Activated effector memory CD4-positive, alpha-beta T cell treated with anti-CD3 and anti-CD28 coated beads, Interleukin-2, amount 50 U/mL, for 16 hours (primary cell): ENCODE results near the gene ARF5.
A peak's percentile ranks its signal among the peaks of the same experiment; 100 is the strongest.
"Not testable (repeated sequence)": the region's sequence is repeated elsewhere in the genome, so short reads cannot be mapped to it uniquely, and the experiment has no call there.

Source experiments
- DNase-seq: peaks from one replicate; pipeline ENCODE4 v3.0.0-alpha.2; 2020

ARF5 gene

DNA sequence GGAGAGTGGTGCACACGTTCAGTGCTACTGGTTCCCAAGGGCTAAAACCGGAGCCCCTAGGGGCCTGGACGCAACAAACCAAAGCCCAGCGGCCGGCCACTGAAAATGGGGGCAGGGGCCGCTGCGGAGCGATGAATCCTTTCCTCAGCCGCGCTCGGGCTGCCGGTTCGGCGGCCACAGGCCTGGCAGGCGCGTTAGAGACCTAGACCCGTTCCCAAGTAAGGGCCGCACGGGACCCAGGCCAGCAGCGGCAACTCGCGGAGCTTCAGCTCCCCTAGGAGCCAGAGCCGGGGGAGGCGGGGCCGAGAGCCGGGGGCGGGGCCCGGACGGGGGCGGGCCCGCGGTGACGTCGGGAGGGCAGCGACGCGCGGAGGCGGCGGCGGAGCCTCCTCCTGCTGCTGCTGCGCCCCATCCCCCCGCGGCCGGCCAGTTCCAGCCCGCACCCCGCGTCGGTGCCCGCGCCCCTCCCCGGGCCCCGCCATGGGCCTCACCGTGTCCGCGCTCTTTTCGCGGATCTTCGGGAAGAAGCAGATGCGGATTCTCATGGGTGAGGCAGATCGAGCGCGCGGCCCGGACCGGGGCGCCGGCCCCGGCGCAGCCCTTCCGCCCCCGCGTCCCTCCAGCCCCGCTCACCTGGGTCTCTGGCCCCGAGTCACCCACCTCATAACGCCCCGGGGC lies at the start of gene ARF5:
ARF5 (plus strand) TSS at position 393 of the 678 bp plus-strand sequence; CDS start at position 481, 88 bp downstream.
- peak; percentile 96 for DNase-seq

DNA sequence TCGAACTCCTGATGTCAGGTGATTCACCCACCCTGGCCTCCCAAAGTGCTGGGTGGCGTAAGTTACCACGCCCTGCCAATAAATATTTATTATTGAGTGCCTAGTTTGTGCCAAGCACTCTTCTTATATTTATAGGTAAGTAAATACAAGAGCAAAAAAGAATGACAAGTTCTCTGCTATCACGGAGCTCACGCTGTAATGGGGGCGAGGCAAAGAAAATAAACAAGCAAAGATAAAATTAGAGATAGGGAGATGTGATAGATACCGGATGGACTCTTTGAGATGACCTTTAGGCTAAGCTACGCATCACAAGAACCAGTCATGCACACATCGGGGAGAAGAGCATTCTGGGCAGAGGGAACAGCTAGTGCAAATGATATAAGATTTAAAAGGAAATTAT lies 49.1 kb upstream of the ARF5 start:
- DNase-seq: no peak

DNA sequence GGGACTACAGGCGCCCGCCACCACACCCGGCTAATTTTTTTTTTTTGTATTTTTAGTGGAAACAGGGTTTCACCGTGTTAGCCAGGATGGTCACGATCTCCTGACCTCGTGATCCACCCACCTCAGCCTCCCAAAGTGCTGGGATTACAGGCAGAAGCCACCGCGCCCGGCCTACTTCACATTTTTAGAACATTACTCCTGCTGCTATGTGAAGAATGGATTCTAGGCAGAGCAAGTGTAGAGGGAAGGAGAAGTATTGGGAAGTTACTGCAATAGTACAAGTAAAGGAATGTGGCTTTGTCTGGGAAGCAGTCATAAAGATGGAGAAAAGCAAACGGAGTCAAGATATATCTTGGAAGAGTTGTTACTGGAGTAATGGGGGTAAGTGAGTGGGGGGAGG lies 47.8 kb upstream of the ARF5 start:
- DNase-seq: not testable (repeated sequence)

DNA sequence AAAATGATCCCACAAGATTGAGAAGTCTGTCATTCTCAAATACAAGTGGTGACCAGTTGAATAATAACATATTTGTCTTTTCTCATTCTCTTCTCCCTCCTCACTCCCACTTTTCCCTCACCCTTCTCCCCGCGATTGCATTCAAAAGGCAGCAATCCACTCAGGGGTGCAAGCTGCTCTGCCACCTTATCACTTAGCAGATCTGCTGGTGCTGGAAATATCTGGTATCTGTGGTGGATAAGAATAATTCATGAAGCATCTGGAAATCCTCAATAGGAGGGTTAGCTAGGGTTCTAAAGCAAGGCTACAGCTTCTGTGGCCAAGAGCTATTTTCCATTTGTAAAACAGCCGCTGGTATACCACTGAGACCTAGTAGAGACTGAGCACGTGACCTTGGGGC lies 46.7 kb upstream of the ARF5 start:
- no peak for DNase-seq

GRCh38 chr7:127546313-127546712 lies 41.9 kb upstream of the ARF5 start:
- no peak for DNase-seq

- no peak for DNase-seq
These were observed 38.0 kb upstream of the ARF5 start for GRCh38 chr7:127550247-127550646.

GRCh38 chr7:127551941-127552340 lies 36.3 kb upstream of the ARF5 start:
- DNase-seq: no peak

DNA sequence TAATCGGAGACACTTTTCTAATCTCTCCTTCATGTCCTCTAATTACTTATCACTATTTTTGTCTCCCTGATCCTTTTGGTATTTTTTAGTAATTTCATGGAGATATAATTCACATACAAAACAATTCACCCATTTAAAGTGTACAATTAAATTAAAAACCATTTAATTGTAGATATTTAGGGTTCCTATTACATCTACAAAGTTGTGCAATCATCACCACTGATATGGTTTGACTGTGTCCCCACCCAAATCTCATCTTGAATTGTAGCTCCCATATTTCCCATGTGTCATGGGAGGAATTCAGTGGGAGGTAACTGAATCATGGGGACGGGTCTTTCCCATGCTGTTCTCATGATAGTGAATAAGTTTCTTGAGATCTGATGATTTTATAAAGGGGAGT lies 31.8 kb upstream of the ARF5 start:
- no peak for DNase-seq

DNA sequence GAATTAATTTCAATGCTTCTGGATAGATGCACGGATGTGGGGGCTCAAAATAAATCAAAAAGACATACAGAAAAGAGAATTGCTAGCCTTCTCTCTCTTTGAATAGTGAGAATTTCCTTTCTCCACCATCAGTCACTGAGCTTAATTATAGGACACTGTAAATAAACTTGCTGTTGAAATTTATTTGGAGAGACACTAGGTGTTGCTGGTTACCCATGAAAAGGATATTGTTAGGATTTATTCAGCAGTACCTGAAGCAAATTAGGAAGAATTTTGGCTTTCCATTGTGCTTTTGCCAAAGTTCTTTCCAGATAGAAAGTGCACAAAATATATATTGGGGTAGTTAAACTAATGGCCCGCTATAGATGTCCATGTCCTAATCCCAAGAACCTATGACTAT lies 30.4 kb upstream of the ARF5 start:
- no peak for DNase-seq

DNA sequence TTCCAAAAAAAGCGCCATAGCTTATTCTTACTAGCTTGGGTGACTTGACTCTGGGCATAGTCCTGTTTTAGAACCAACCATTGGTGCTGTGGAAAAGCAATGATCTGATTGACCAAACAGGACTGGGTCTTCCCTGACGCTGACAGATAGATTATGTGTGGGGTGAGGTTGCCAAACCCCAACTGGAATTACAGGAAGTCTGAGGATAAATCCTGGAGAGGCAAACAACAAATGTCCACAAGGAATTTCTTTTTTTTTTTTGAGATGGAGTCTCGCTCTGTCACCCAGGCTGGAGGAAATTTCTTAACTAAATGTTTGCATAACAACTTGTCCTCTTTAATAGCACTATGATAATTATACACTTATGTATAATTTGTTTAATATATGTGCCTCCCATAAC lies 22.0 kb upstream of the ARF5 start:
- DNase-seq: no peak

GRCh38 chr7:127568034-127568433 lies 20.2 kb upstream of the ARF5 start:
- DNase-seq: not testable (repeated sequence)

- no peak for DNase-seq
These were observed 16.3 kb upstream of the ARF5 start for GRCh38 chr7:127571741-127572505.

GRCh38 chr7:127578036-127578684 lies 10.1 kb upstream of the ARF5 start:
- no peak for DNase-seq

DNA sequence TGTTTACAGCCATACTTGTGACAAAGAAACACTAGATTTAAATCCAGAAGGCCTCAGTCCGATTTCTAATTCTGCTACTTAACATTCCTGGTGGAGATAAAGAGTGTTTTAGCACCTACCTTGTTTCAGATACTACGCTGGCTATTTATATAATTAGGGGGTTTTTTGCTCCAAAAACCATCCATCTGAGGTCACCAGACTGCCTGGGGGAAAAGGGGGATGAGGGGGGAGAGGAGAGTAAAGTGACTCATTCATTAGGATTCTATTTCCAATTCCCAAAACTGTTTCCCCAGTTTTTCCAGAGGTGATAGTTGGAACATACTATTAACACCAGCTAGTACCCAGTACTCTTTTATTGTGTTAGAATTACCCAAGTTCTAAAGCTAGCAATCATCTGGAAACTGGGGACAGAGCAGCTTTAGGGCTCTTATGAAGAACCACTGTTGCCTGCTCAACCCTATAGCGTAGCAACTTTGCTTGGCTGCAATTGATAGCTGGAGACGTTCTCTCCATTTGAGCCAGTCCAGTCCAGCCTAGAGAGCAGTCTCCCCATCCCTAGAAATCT lies 9.4 kb upstream of the ARF5 start:
- DNase-seq: no peak

- no peak for DNase-seq
These were observed 7.6 kb upstream of the ARF5 start for GRCh38 chr7:127580612-127581011.

DNA sequence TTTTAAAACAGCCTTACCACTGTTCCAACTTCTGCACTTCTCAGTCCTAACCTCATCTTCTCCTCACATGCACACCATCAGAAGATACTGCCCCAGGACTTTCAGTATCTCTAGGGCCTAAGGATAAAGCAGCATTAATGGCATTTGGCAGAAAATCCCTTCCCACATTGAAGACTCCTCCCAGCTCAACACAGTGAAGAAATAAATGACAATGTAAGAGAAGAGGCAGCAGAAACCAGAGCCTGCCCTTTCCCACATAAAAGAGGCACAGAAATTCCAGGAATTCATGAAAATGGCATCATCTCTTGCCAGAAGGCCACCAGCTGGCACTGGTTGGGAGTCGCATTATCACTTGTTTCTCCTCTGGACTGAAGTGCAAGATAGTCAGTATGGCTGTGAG lies 6.5 kb upstream of the ARF5 start:
- no peak for DNase-seq

DNA sequence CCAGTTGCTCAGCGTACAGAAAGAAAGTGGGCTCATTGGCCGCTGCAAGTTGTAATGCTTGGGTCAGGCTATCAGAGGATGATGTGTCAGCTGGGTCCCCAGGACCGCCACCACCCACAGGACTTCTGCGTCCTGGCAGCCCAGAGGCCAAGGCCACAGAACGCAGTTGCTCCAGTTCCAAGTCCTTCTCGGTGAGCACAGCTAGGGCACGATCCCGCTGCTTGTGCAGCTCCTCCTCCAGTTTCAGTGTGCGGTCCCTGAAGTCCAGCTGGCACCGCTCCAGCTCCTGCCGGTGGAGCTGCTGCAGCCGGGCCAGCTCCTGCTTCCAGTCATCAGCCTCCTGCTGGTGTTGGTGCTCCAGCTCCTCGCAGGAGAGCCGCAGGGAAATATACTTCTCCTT lies 5.8 kb upstream of the ARF5 start:
- no peak for DNase-seq

- no peak for DNase-seq
These were observed 3.6 kb upstream of the ARF5 start for GRCh38 chr7:127584648-127585043.

- peak; percentile 98 for DNase-seq
These were observed 2.9 kb upstream of the ARF5 start, which contains the start of gene GCC1 for GRCh38 chr7:127585044-127585953. Gene GCC1 (minus strand): TSS chr7:127585596. CDS start chr7:127585182, 414 bp downstream.

DNA sequence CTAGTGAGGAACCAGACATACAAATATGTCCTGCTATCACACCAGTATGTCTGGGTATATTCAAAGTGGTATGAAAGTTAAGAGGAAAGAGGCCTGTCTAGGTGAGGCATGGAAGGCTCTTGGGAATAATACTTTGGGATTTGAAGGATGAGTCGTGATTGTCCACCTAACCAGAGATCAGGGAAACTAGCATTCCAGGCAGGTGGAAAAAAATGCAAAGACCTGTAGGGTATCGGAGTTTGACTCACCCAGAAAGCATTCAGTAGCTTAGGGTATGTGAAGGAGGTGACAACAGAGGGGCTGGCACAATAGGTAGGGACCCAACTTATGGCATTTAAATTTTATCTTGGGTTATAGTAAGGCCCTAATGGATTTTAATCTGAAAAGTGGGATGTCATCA lies 1.9 kb upstream of the ARF5 start:
- DNase-seq: no peak

- DNase-seq: no peak
These were observed 570 bp upstream of the ARF5 start for GRCh38 chr7:127587663-127588018.

DNA sequence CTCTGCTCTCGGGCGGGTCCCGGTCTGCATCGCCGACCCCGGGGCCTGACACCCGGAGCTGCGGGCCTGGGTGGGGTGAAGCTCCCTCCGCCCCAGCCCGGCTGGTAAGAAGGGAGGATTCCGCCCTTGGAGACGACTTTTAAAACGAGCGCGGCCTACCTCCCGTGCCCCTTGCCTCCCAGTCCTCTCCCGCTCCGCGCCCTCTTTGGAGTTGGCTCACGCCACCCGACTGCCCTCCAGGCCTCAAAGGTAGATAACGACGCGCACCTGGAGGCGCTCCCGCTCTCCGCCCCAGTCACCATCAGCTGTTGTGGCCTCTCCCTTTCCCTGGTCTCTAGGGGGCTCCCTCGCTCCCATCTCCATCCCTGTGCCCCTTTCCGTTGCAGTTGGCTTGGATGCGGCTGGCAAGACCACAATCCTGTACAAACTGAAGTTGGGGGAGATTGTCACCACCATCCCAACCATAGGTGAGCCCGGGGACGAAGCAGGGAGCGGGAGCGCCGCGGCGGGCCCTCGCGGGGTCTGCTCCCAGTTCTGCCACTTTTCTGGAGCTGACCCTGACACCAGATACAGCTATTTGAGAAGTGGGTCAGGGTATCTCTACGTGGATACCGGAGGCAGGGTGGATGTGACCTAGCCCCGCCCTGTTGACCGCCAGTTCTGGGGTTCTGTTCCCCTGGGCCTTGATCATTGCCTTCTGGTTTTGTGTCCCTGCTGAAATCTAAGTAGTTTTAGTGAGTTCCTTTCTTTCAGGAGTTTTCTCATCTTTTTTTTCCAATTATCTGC lies 679 bp downstream of the ARF5 start:
- peak; percentile 78 for DNase-seq
